NCI-H748 (cell line): Measurements from ENCODE around the gene DGCR6L.
"Not testable (repeated sequence)": the region's sequence is repeated elsewhere in the genome, so short reads cannot be mapped to it uniquely, and the experiment has no call there.

Source experiments
- DNase-seq: peaks from one replicate; lab custom pipeline; 2025; ENCODE audit not compliant: unreplicated experiment; lab: John Stamatoyannopoulos, UW

Gene DGCR6L

GRCh38 chr22:20310773-20311172, 9.1 kb downstream of the DGCR6L start:
- not testable (repeated sequence) for DNase-seq

GRCh38 chr22:20310180-20310579, 9.7 kb downstream of the DGCR6L start:
- not testable (repeated sequence) for DNase-seq

- DNase-seq: not testable (repeated sequence)
These were observed 10.8 kb downstream of the DGCR6L start for GRCh38 chr22:20308806-20309650.

- DNase-seq: not testable (repeated sequence)
These were observed 12.1 kb downstream of the DGCR6L start for GRCh38 chr22:20307448-20308447.

- not testable (repeated sequence) for DNase-seq
These were observed 13.0 kb downstream of the DGCR6L start for GRCh38 chr22:20306646-20307447.

- no peak for DNase-seq
These were observed 13.8 kb downstream of the DGCR6L start for GRCh38 chr22:20305894-20306645.

- not testable (repeated sequence) for DNase-seq
These were observed 14.5 kb downstream of the DGCR6L start for GRCh38 chr22:20305230-20305893.

GRCh38 chr22:20304646-20305045, 15.2 kb downstream of the DGCR6L start:
- no peak for DNase-seq

- DNase-seq: not testable (repeated sequence)
These were observed 16.7 kb downstream of the DGCR6L start for GRCh38 chr22:20303229-20303534.

GRCh38 chr22:20302438-20303228, 17.2 kb downstream of the DGCR6L start:
- DNase-seq: no peak

GRCh38 chr22:20299746-20300136, 20.1 kb downstream of the DGCR6L start:
- DNase-seq: peak; percentile 69

GRCh38 chr22:20298803-20299745, 20.8 kb downstream of the DGCR6L start:
- peak; percentile 85 for DNase-seq

- no peak for DNase-seq
These were observed 21.6 kb downstream of the DGCR6L start for GRCh38 chr22:20298110-20298802.

- no peak for DNase-seq
These were observed 22.3 kb downstream of the DGCR6L start for GRCh38 chr22:20297414-20298109.

- no peak for DNase-seq
These were observed 23.3 kb downstream of the DGCR6L start for GRCh38 chr22:20296598-20296997.

- DNase-seq: no peak
These were observed 24.4 kb downstream of the DGCR6L start for GRCh38 chr22:20295262-20296064.
